Mesodermal cell (in vitro differentiated cells): ENCODE measurements around the gene SMIM13.

Source experiments
- H3K27ac ChIP-seq: 2 replicates; pipeline ENCODE4 v1.7.0; 2013; ENCODE audit warnings: mild to moderate bottlenecking, low read depth, low read length, moderate library complexity; ENCODE audit not compliant: severe bottlenecking
- H3K36me3 ChIP-seq: 2 replicates; pipeline ENCODE4 v1.7.1; 2013; ENCODE audit warnings: mild to moderate bottlenecking, low read length, moderate library complexity; ENCODE audit not compliant: control insufficient read depth, insufficient read depth
- H3K4me1 ChIP-seq: one replicate; pipeline ENCODE4 v1.7.1; 2013; ENCODE audit warnings: mild to moderate bottlenecking, low read length; ENCODE audit not compliant: insufficient read depth, control insufficient read depth, poor library complexity, severe bottlenecking
- H3K4me3 ChIP-seq: 2 replicates; pipeline ENCODE4 v1.7.0; 2013; ENCODE audit warnings: low read length, control low read depth, mild to moderate bottlenecking; ENCODE audit not compliant: insufficient read depth, poor library complexity, severe bottlenecking; ENCODE audit errors: extremely low read depth
- H3K9me3 ChIP-seq: 2 replicates; pipeline ENCODE4 v1.7.1; 2013; ENCODE audit warnings: mild to moderate bottlenecking, low read length, moderate library complexity; ENCODE audit not compliant: control insufficient read depth
- WGBS, 2 experiments: methylation state at CpG; one replicate each; pipeline ENCODE4 v1.1.5; 2013; ENCODE audit warnings: missing lambda C conversion rate in 2 of 2; ENCODE audit not compliant: insufficient coverage in 2 of 2; 5-methylcytosine and 5-hydroxymethylcytosine counted together

Gene SMIM13

GRCh38 chr6:11062715-11063114 is 30.9 kb upstream of the SMIM13 start:
- H3K36me3 ChIP-seq = no peaks in the 10 kb centered on the region
- H3K4me1 ChIP-seq = no peaks in the 10 kb centered on the region
- H3K9me3 ChIP-seq = no peaks in the 10 kb centered on the region
- WGBS, 2 experiments = no CpG with 5 or more reads among the region's 2 CpGs
- H3K4me3 ChIP-seq = no peak overlapping the region
- H3K27ac ChIP-seq = no peak overlapping the region

GRCh38 chr6:11064836-11065235 is 28.8 kb upstream of the SMIM13 start:
- no peaks in the 10 kb centered on the region for H3K9me3 ChIP-seq
- H3K4me1 ChIP-seq = peaks cover 2% of the 10 kb centered on the region
- H3K27ac ChIP-seq = no peak overlapping the region
- no peaks in the 10 kb centered on the region for H3K36me3 ChIP-seq
- H3K4me3 ChIP-seq = no peak overlapping the region
- WGBS, 2 experiments = 89 to 94% methylated on average over 1 to 2 of the region's 3 CpGs

GRCh38 chr6:11065436-11066202 is 28.0 kb upstream of the SMIM13 start:
- 86 to 100% methylated on average over 4 to 6 of the region's 6 CpGs for WGBS, 2 experiments
- Histone ChIP-seq H3K36me3 (no peaks in the 10 kb centered on the region), H3K27ac (no peak overlapping the region), H3K9me3 (no peaks in the 10 kb centered on the region), H3K4me3 (no peak overlapping the region), H3K4me1 (peaks cover 4% of the 10 kb centered on the region)

DNA sequence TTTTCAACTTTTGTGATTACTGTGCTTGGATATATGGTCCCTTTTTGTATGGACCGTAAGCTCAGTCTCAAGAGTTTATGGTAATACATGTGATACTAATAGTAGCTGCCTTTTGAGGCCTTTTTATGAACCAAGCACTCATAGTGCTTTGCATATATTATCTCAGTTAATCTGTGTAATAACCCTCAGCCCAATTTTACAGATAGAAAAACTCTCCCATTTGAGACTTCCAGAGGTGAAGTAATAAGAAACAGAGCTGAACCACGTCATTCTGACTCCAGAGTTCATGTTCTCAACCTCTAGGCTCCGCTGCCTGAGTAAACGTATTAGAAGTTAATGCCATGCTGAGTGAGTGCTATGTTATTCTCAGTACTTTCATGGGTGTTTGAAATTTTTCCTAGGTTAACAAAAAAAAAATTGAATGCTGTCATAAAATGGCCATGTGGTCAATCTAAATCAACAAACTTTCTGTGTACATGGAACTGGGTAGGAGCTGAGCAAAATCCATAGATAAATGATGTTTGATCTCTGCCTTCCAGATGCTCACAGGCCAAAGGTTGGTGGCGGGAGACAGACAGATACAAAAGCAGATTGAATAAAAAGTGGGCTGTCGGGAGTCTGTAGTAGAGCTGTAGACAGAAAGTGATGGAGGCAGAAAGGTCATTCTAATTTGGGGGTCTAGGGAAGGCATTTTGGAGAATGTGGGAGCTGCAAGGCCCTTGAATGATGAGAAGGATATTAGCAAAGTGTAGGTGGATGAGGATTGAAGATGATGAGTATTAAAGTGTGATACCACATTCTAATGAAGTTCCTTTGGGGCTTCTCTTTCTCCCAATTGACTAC is 26.9 kb upstream of the SMIM13 start:
- no peak overlapping the region for H3K27ac ChIP-seq

GRCh38 chr6:11067348-11067747 is 26.3 kb upstream of the SMIM13 start:
- Histone ChIP-seq H3K4me1 (peaks cover 4% of the 10 kb centered on the region), H3K4me3 (no peak overlapping the region), H3K36me3 (no peaks in the 10 kb centered on the region), H3K27ac (no peak overlapping the region), H3K9me3 (no peaks in the 10 kb centered on the region)
- WGBS, 2 experiments = 82 to 86% methylated on average over 1 to 2 of the region's 2 CpGs

More for the DNA sequence above, 26.9 kb upstream of the SMIM13 start:
- Histone ChIP-seq H3K4me1 (peaks cover 4% of the 10 kb centered on the region), H3K9me3 (no peaks in the 10 kb centered on the region), H3K4me3 (no peak overlapping the region), H3K36me3 (no peaks in the 10 kb centered on the region)
- WGBS, 2 experiments = 97% methylated on average over 5 to 6 of the region's 6 CpGs

DNA sequence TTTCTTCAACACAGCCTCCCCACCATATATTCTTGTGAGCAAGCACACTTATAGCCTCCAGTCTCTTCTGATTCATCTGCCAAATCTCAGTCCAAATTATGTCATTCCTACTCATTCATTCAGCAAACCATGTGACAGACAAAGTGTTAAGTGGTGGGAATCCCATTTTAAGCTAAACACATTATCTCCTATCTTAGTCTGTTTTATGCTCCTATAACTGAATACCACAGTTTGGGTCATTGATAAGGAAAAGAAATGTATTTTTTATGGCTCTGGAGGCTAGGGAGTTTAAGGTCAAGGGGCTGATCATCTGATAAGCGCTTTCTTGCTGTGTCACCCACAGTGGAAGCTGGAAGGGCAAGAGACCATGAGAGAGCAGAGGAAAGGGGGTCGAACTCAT is 23.9 kb upstream of the SMIM13 start:
- no peaks in the 10 kb centered on the region for H3K36me3 ChIP-seq
- WGBS, 2 experiments = 100% methylated on average over 1 of the region's 2 CpGs; no CpG with 5 or more reads in 1 of the 2 experiments
- peaks cover 4% of the 10 kb centered on the region for H3K4me1 ChIP-seq
- H3K4me3 ChIP-seq = no peak overlapping the region
- no peak overlapping the region for H3K27ac ChIP-seq
- H3K9me3 ChIP-seq = no peaks in the 10 kb centered on the region

DNA sequence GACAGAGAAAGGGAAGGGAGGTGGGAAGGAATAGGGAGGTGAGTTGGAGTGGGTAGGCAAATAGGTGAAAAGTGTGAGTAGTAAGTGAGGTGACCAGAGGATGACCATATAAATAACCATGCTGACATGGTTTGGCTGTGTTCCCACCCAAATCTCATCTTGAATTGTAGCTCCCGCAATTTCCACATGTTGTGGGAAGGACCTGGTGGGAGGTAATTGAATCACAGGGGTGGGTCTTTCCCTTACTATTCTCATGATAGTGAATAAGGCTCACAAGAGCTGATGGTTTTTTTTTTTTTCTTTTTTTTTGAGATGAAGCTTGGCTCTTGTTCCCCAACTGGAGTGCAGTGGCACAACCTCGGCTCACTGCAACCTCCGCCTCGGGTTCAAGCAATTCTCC is 21.5 kb upstream of the SMIM13 start:
- Histone ChIP-seq H3K4me1 (peaks cover 4% of the 10 kb centered on the region), H3K27ac (no peak overlapping the region), H3K36me3 (no peaks in the 10 kb centered on the region), H3K9me3 (no peaks in the 10 kb centered on the region), H3K4me3 (no peak overlapping the region)
- 100% methylated on average over 3 of the region's 4 CpGs; no CpG with 5 or more reads in 1 of the 2 experiments for WGBS, 2 experiments

DNA sequence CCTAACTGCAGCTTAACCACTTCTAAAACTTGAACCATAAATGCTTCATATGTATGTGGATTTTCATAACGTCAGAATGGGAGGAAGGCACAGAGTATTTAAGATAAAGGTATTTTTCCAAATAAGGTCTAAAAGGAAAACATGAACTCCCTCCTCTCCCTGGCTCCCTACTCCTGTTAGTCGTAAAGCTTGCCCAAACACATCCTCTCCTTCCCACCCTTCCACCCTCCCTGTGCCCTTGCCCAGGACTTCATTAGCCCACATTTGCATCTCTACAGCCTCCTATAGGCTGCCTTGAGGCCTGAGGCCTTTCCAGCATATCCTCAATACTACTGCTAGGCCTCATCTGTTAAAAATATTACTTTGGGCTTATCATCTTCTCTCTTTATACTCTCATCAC is 17.1 kb upstream of the SMIM13 start:
- Histone ChIP-seq H3K27ac (no peak overlapping the region), H3K4me3 (no peak overlapping the region), H3K36me3 (no peaks in the 10 kb centered on the region), H3K4me1 (no peaks in the 10 kb centered on the region), H3K9me3 (no peaks in the 10 kb centered on the region)
- WGBS, 2 experiments = 57 to 86% methylated on average over 1 of the region's 2 CpGs

DNA sequence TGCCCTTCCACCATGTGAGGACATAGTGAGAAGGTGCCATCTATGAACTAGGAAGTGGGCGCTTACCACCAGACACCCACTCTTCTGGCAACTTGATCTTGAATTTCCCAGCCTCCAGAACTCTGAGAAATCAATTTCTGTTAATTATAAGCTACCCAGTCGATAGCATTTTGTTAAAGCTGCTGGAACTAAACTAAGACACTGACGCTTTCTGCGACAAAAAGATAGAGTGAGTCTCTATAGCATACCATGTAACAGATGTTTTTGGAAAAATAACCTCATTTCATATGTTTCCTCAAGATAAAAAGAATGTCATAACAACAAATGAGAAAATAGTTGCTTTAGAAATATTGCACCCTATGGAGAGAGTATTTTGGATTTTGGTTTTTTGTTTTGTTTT is 15.4 kb upstream of the SMIM13 start:
- Histone ChIP-seq H3K9me3 (no peaks in the 10 kb centered on the region), H3K4me1 (no peaks in the 10 kb centered on the region), H3K27ac (no peak overlapping the region), H3K4me3 (no peak overlapping the region), H3K36me3 (no peaks in the 10 kb centered on the region)
- 96 to 100% methylated on average over 1 to 4 of the region's 4 CpGs for WGBS, 2 experiments

GRCh38 chr6:11080296-11080695 is 13.3 kb upstream of the SMIM13 start:
- no peaks in the 10 kb centered on the region for H3K9me3 ChIP-seq
- no peak overlapping the region for H3K27ac ChIP-seq
- WGBS, 2 experiments = 80% methylated on average over 2 of the region's 3 CpGs; no CpG with 5 or more reads in 1 of the 2 experiments

GRCh38 chr6:11083491-11083890 is 10.1 kb upstream of the SMIM13 start:
- no peaks in the 10 kb centered on the region for H3K36me3 ChIP-seq
- peaks cover 7% of the 10 kb centered on the region for H3K4me1 ChIP-seq
- H3K4me3 ChIP-seq = no peak overlapping the region
- 80 to 100% methylated on average over 1 to 3 of the region's 4 CpGs for WGBS, 2 experiments
- no peak overlapping the region for H3K27ac ChIP-seq
- H3K9me3 ChIP-seq = no peaks in the 10 kb centered on the region

More at GRCh38 chr6:11080296-11080695, 13.3 kb upstream of the SMIM13 start:
- H3K36me3 ChIP-seq = no peaks in the 10 kb centered on the region
- H3K4me1 ChIP-seq = no peaks in the 10 kb centered on the region
- no peak overlapping the region for H3K4me3 ChIP-seq
